H9 (cell line): ENCODE results near the gene HSD17B2. TPM values are rescaled to one million over a fixed set of nuclear protein-coding genes. Genes with fewer than 3 reads are reported as not detected.

Source experiments
- DNase-seq: peaks from one replicate; pipeline ENCODE4 v3.0.0-alpha.2; 2017
- H2AFZ ChIP-seq: one replicate; pipeline ENCODE4 v1.6.1; 2013; ENCODE audit warnings: mild to moderate bottlenecking, low read length, control low read depth, moderate library complexity
- H2AK5ac ChIP-seq: 2 replicates; pipeline ENCODE4 v1.6.1; 2013; ENCODE audit warnings: low read length, control low read depth, mixed read lengths; ENCODE audit not compliant: insufficient read length
- H2BK120ac ChIP-seq: one replicate; pipeline ENCODE4 v1.6.1; 2013; ENCODE audit warnings: low read depth, mild to moderate bottlenecking, low read length, control low read depth, inconsistent platforms; ENCODE audit not compliant: poor library complexity, severe bottlenecking
- H2BK12ac ChIP-seq: 2 replicates; pipeline ENCODE4 v1.6.1; 2013; ENCODE audit warnings: low read length, control low read depth, mixed read lengths, low read depth; ENCODE audit not compliant: insufficient read length
- H2BK15ac ChIP-seq: 2 replicates; pipeline ENCODE4 v1.6.1; 2013; ENCODE audit warnings: low read depth, low read length, control low read depth
- H2BK20ac ChIP-seq: one replicate; pipeline ENCODE4 v1.6.1; 2013; ENCODE audit warnings: low read depth, mild to moderate bottlenecking, low read length, control low read depth, inconsistent platforms; ENCODE audit not compliant: poor library complexity, severe bottlenecking
- H2BK5ac ChIP-seq: 2 replicates; pipeline ENCODE4 v1.6.1; 2013; ENCODE audit warnings: low read length, control low read depth, mixed read lengths; ENCODE audit not compliant: insufficient read length
- H3K14ac ChIP-seq: 2 replicates; pipeline ENCODE4 v1.6.1; 2013; ENCODE audit warnings: low read length, control low read depth; ENCODE audit not compliant: insufficient read depth
- H3K18ac ChIP-seq: 2 replicates; pipeline ENCODE4 v1.6.1; 2013; ENCODE audit warnings: low read depth, mild to moderate bottlenecking, mixed read lengths, low read length, control low read depth; ENCODE audit not compliant: insufficient read length
- H3K23ac ChIP-seq: 2 replicates; pipeline ENCODE4 v1.6.1; 2013; ENCODE audit warnings: low read length, control low read depth, mixed read lengths, low read depth; ENCODE audit not compliant: insufficient read length
- H3K23me2 ChIP-seq: 2 replicates; pipeline ENCODE4 v1.6.1; 2013; ENCODE audit warnings: low read depth, mild to moderate bottlenecking, mixed read lengths, low read length, control low read depth; ENCODE audit not compliant: insufficient read length, poor library complexity, severe bottlenecking
- H3K27ac ChIP-seq: 2 replicates; pipeline ENCODE4 v1.5.1; 2013; ENCODE audit warnings: low read length, control low read depth, mixed read lengths, low read depth; ENCODE audit not compliant: insufficient read length
- H3K27me3 ChIP-seq: 2 replicates; pipeline ENCODE4 v1.6.1; 2013; ENCODE audit warnings: low read length, control low read depth, inconsistent platforms; ENCODE audit not compliant: insufficient read depth
- H3K4ac ChIP-seq: 2 replicates; pipeline ENCODE4 v1.6.1; 2013; ENCODE audit warnings: low read depth, mild to moderate bottlenecking, control low read depth, inconsistent platforms, low read length, moderate library complexity
- H3K4me1 ChIP-seq: 2 replicates; pipeline ENCODE4 v1.6.1; 2013; ENCODE audit warnings: low read length, control low read depth, inconsistent platforms; ENCODE audit not compliant: insufficient read depth
- H3K4me2 ChIP-seq: 2 replicates; pipeline ENCODE4 v1.6.1; 2013; ENCODE audit warnings: low read length, control low read depth, mixed read lengths; ENCODE audit not compliant: insufficient read length, insufficient read depth
- H3K56ac ChIP-seq: 2 replicates; pipeline ENCODE4 v1.6.1; 2013; ENCODE audit warnings: low read depth, mild to moderate bottlenecking, mixed read lengths, low read length, control low read depth; ENCODE audit not compliant: insufficient read length
- H3K79me1 ChIP-seq: 2 replicates; pipeline ENCODE4 v1.6.1; 2013; ENCODE audit warnings: low read depth, mild to moderate bottlenecking, moderate library complexity, low read length, control low read depth, inconsistent platforms; ENCODE audit not compliant: insufficient read depth, poor library complexity, severe bottlenecking
- H3K79me2 ChIP-seq: 2 replicates; pipeline ENCODE4 v1.6.1; 2013; ENCODE audit warnings: low read length, control low read depth, inconsistent platforms; ENCODE audit not compliant: insufficient read depth
- H3K9ac ChIP-seq: 2 replicates; pipeline ENCODE4 v1.6.1; 2013; ENCODE audit warnings: low read length, control low read depth, mixed read lengths; ENCODE audit not compliant: insufficient read length; ENCODE audit errors: extremely low read depth
- H3K9me3 ChIP-seq: one replicate; pipeline ENCODE4 v1.6.1; 2013; ENCODE audit warnings: low read depth, low read length, inconsistent platforms; ENCODE audit not compliant: control insufficient read depth
- H3T11ph ChIP-seq: one replicate; pipeline ENCODE4 v1.6.1; 2013; ENCODE audit warnings: mild to moderate bottlenecking, low read length, control low read depth, inconsistent platforms
- H4K20me1 ChIP-seq: one replicate; pipeline ENCODE4 v1.6.1; 2013; ENCODE audit not compliant: control insufficient read depth, insufficient read length, insufficient read depth
- H4K5ac ChIP-seq: 2 replicates; pipeline ENCODE4 v1.6.1; 2013; ENCODE audit warnings: low read depth, mild to moderate bottlenecking, mixed read lengths, low read length, control low read depth; ENCODE audit not compliant: insufficient read length
- H4K8ac ChIP-seq: replicated peaks from 2 replicates; pipeline ENCODE4 v1.6.1; 2013; ENCODE audit warnings: low read length, control low read depth, mixed read lengths, low read depth; ENCODE audit not compliant: insufficient read length
- H4K91ac ChIP-seq: 2 replicates; pipeline ENCODE4 v1.6.1; 2013; ENCODE audit warnings: low read depth, mild to moderate bottlenecking, moderate library complexity, mixed read lengths, low read length, control low read depth; ENCODE audit not compliant: insufficient read length
- H3K27ac Mint-ChIP-seq, 3 experiments: 2 replicates in 2 of 3; 3 replicates in 1 of 3; pipeline ENCODE4 v1.8.0; 2020 to 2021; ENCODE audit warnings: mixed read lengths in 3 of 3, mild to moderate bottlenecking in 1 of 3, moderate library complexity in 1 of 3
- H3K27me3 Mint-ChIP-seq: 2 replicates; pipeline ENCODE4 v1.8.0; 2021; ENCODE audit warnings: low read depth, mild to moderate bottlenecking, moderate library complexity, mixed read lengths
- H3K36me3 Mint-ChIP-seq, 3 experiments: 2 replicates in 2 of 3; 3 replicates in 1 of 3; pipeline ENCODE4 v1.8.0; 2020 to 2021; ENCODE audit warnings: low read depth in 3 of 3, mixed read lengths in 3 of 3; ENCODE audit not compliant: insufficient read depth in 1 of 3
- H3K4me1 Mint-ChIP-seq, 2 experiments: 2 replicates each; pipeline ENCODE4 v1.8.0; 2020; ENCODE audit warnings: mixed read lengths in 2 of 2
- H3K4me3 Mint-ChIP-seq, 2 experiments: 2 replicates in 1 of 2; 3 replicates in 1 of 2; pipeline ENCODE4 v1.8.0; 2020 to 2021; ENCODE audit warnings: mild to moderate bottlenecking in 2 of 2, mixed read lengths in 2 of 2, moderate library complexity in 1 of 2
- H3K9me3 Mint-ChIP-seq, 2 experiments: 2 replicates in 1 of 2; 3 replicates in 1 of 2; pipeline ENCODE4 v1.8.0; 2020; ENCODE audit warnings: mild to moderate bottlenecking in 2 of 2, mixed read lengths in 2 of 2, moderate library complexity in 1 of 2
- WGBS: extraction: QIAGEN DNeasy Blood & Tissue Kit; methylation state at CpG from one replicate; pipeline ENCODE4 v1.1.7; 2013; ENCODE audit warnings: missing lambda C conversion rate, low lambda C conversion rate, mixed read lengths; ENCODE audit not compliant: insufficient read length; ENCODE audit errors: extremely low coverage; 5-methylcytosine and 5-hydroxymethylcytosine counted together
- total RNA-seq: library from RNA; stranded (reverse); gene quantifications from 2 replicates; pipeline ENCODE4 v1.2.1, GENCODE V29; 2021
- TF ChIP-seq, protein P1 (sequence below): fragments of 200-600 bp; sonication (generic); conservative IDR thresholded peaks from 3 replicates; pipeline ENCODE4 v1.8.0; 2021; ENCODE audit warnings: antibody characterized with exemption, mild to moderate bottlenecking

HSD17B2 gene
- total RNA-seq, 1 experiment from 2014 or later: not detected

DNA sequence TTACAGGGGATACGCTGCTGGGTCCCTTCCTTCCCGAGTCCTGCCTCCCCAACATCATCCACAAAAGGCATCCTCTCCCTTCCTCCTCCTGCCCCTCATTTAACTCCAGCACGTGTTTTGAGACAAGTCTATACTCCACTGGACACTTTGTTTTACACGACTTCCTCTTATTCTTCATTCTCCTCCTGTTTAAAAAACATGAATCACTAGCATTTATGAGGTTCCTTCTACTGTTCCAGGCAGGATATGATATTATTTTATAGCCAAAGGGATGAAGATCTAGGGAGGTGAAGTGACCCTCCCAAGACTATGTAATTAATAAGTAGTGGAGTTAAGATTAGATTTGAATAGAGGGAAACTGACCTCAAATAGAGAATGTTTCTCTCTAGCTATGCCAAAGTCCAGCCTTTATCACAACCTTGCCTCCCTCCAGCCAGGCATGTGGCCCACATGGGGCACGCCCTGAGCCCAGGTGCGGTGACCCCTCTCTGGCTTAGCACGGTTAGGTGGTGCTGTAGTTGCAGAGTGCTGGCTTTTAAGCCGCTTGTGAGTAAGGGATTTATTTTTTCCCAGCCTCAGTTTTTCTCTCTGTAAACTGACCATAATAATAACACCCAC lies 1.3 kb upstream of the HSD17B2 start:
- DNase-seq: no peak
- peaks cover 4% of the 10 kb centered on the region for H3K27me3 Mint-ChIP-seq
- Histone ChIP-seq H4K91ac (no peak overlapping the region), H2BK15ac (no peak overlapping the region), H3K56ac (no peak overlapping the region), H2BK5ac (no peak overlapping the region), H3K23me2 (no peaks in the 10 kb centered on the region), H2BK120ac (no peak overlapping the region), H2AK5ac (no peak overlapping the region), H3K27me3 (no peaks in the 10 kb centered on the region), H3K79me1 (no peaks in the 10 kb centered on the region), H3K4me2 (no peak overlapping the region), H3K79me2 (no peaks in the 10 kb centered on the region), H2BK12ac (no peak overlapping the region), H3K23ac (no peak overlapping the region), H4K8ac (no peak overlapping the region), H3K4ac (no peak overlapping the region), H3K27ac (no peak overlapping the region), H2BK20ac (no peak overlapping the region), H2AFZ (no peak overlapping the region), H3K14ac (no peak overlapping the region), H3K18ac (no peak overlapping the region), H4K5ac (no peak overlapping the region), H3K9ac (no peak overlapping the region), H3T11ph (no peak overlapping the region), H3K4me1 (no peaks in the 10 kb centered on the region; the same call in 1 of the 2 replicates), H3K9me3 (no peaks in the 10 kb centered on the region), H4K20me1 (no peaks in the 10 kb centered on the region)
- H3K4me1 Mint-ChIP-seq: peaks cover 0 to 6% of the 10 kb centered on the region in 2 experiments; a peak in 2 of 4 replicates
- no peak overlapping the region; a peak in 1 of 7 replicates for H3K27ac Mint-ChIP-seq
- H3K36me3 Mint-ChIP-seq: no peaks in the 10 kb centered on the region
- no peak overlapping the region for H3K4me3 Mint-ChIP-seq
- TF ChIP-seq, protein P1, sequence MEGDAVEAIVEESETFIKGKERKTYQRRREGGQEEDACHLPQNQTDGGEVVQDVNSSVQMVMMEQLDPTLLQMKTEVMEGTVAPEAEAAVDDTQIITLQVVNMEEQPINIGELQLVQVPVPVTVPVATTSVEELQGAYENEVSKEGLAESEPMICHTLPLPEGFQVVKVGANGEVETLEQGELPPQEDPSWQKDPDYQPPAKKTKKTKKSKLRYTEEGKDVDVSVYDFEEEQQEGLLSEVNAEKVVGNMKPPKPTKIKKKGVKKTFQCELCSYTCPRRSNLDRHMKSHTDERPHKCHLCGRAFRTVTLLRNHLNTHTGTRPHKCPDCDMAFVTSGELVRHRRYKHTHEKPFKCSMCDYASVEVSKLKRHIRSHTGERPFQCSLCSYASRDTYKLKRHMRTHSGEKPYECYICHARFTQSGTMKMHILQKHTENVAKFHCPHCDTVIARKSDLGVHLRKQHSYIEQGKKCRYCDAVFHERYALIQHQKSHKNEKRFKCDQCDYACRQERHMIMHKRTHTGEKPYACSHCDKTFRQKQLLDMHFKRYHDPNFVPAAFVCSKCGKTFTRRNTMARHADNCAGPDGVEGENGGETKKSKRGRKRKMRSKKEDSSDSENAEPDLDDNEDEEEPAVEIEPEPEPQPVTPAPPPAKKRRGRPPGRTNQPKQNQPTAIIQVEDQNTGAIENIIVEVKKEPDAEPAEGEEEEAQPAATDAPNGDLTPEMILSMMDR: no peak
- WGBS: no CpG with 5 or more reads among the region's 8 CpGs
- H3K9me3 Mint-ChIP-seq: no peaks in the 10 kb centered on the region
